Right ventricle myocardium superior (tissue), 1 donor: ENCODE results near the gene SEMA5B. TPM values are rescaled to one million over a fixed set of nuclear protein-coding genes. Genes with fewer than 3 reads are reported as not detected.

Source experiments
- total RNA-seq: library from RNA; stranded (reverse); fragmentation: NEBNext Ultra II Directional; extraction: Animal tissue kit (Norgen Biotek cat#: 25700); gene quantifications from one replicate; pipeline ENCODE4 v1.2.1, GENCODE V29; 2021
- donor health status: DM: no; HTN: yes; CAD: no; lungs with severe emphysema.

The SEMA5B gene
- total RNA-seq, 1 donor from 2014 or later = 2.1 TPM

Other genes with a start within 250 kb of the SEMA5B start
- gene HSPBAP1, start 233.9 kb downstream of the SEMA5B start, total RNA-seq = 5.5 TPM
- 15.0 TPM for gene SLC49A4, start 232.7 kb downstream of the SEMA5B start, total RNA-seq
- 5.4 TPM for gene PDIA5, start 39.3 kb upstream of the SEMA5B start, total RNA-seq
- gene SEC22A, start 174.2 kb upstream of the SEMA5B start, total RNA-seq = 6.5 TPM